Mesendoderm (in vitro differentiated cells): ENCODE measurements around the gene DNMT3A.
A peak's percentile ranks its signal among the peaks of the same experiment; 100 is the strongest.

Experiments used
- DNase-seq: peaks from one replicate; pipeline ENCODE4 v3.0.0; 2013
- H2AK5ac ChIP-seq: 2 replicates; pipeline ENCODE4 v1.6.1; 2013; ENCODE audit warnings: low read length, inconsistent platforms
- H2BK120ac ChIP-seq: 2 replicates; pipeline ENCODE4 v1.6.1; 2013; ENCODE audit warnings: low read depth, mild to moderate bottlenecking, low read length, moderate library complexity, mixed read lengths
- H2BK15ac ChIP-seq: replicated peaks from 2 replicates; pipeline ENCODE4 v1.6.1; 2013; ENCODE audit warnings: low read depth, mild to moderate bottlenecking, moderate library complexity
- H2BK5ac ChIP-seq: 2 replicates; pipeline ENCODE4 v1.6.1; 2013; ENCODE audit warnings: low read length, inconsistent platforms
- H3K18ac ChIP-seq: 2 replicates; pipeline ENCODE4 v1.6.1; 2013; ENCODE audit warnings: mild to moderate bottlenecking, low read length, mixed read lengths
- H3K23ac ChIP-seq: one replicate; pipeline ENCODE4 v1.6.1; 2013; ENCODE audit warnings: low read length
- H3K27ac ChIP-seq: 2 replicates; pipeline ENCODE4 v1.5.1; 2013; ENCODE audit warnings: low read depth, mild to moderate bottlenecking, inconsistent platforms, low read length, moderate library complexity
- H3K27me3 ChIP-seq: 2 replicates; pipeline ENCODE4 v1.6.1; 2013; ENCODE audit warnings: low read length, control low read depth, mild to moderate bottlenecking, inconsistent platforms; ENCODE audit not compliant: insufficient read depth, poor library complexity
- H3K36me3 ChIP-seq: 2 replicates; pipeline ENCODE4 v1.6.1; 2013; ENCODE audit warnings: low read length, inconsistent platforms; ENCODE audit not compliant: control insufficient read depth, insufficient read depth
- H3K4ac ChIP-seq: one replicate; pipeline ENCODE4 v1.6.1; 2013; ENCODE audit warnings: low read depth, mild to moderate bottlenecking, low read length, moderate library complexity
- H3K4me1 ChIP-seq: 2 replicates; pipeline ENCODE4 v1.6.1; 2013; ENCODE audit warnings: low read depth, low read length, inconsistent platforms; ENCODE audit not compliant: control insufficient read depth
- H3K4me2 ChIP-seq: 2 replicates; pipeline ENCODE4 v1.6.1; 2013; ENCODE audit warnings: low read length
- H3K4me3 ChIP-seq: 2 replicates; pipeline ENCODE4 v1.5.1; 2013; ENCODE audit warnings: mild to moderate bottlenecking, low read length
- H3K56ac ChIP-seq: one replicate; pipeline ENCODE4 v1.6.1; 2013; ENCODE audit warnings: low read length
- H3K79me1 ChIP-seq: 2 replicates; pipeline ENCODE4 v1.6.1; 2013; ENCODE audit warnings: low read length, inconsistent platforms
- H3K79me2 ChIP-seq: 2 replicates; pipeline ENCODE4 v1.6.1; 2013; ENCODE audit warnings: mild to moderate bottlenecking, low read length; ENCODE audit not compliant: control insufficient read depth, insufficient read depth
- H3K9ac ChIP-seq: 2 replicates; pipeline ENCODE4 v1.6.1; 2013; ENCODE audit warnings: low read length, inconsistent platforms
- H4K5ac ChIP-seq: one replicate; pipeline ENCODE4 v1.6.1; 2013; ENCODE audit warnings: low read length
- H4K8ac ChIP-seq: one replicate; pipeline ENCODE4 v1.6.1; 2013; ENCODE audit warnings: low read depth, mild to moderate bottlenecking, control low read depth, low read length, moderate library complexity
- WGBS: extraction: QIAGEN DNeasy Blood & Tissue Kit; methylation state at CpG from one replicate; pipeline ENCODE4 v1.1.7; 2013; ENCODE audit warnings: low lambda C conversion rate, missing lambda C conversion rate; ENCODE audit not compliant: insufficient coverage; ENCODE audit errors: extremely low coverage; 5-methylcytosine and 5-hydroxymethylcytosine counted together

DNMT3A gene

DNA sequence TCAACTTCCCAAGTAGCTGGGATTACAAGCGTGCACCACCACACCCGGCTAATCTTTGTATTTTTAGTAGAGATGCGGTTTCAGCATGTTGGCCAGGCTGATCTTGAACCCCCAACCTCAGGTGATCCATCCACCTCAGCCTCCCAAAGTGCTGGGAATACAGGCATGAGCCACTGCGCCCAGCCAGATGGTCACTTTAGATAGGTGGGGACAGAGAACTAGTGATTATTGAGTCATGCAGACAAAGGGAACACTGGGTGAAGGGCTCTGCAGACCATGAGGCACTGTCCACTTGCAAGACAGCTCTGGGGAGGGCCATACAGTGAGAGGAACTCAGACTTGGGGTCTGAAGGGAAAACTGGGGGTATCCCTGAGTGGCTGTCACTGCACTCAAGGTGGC lies 114.9 kb downstream of the DNMT3A start:
- WGBS: no CpG with 5 or more reads among the region's 4 CpGs

DNA sequence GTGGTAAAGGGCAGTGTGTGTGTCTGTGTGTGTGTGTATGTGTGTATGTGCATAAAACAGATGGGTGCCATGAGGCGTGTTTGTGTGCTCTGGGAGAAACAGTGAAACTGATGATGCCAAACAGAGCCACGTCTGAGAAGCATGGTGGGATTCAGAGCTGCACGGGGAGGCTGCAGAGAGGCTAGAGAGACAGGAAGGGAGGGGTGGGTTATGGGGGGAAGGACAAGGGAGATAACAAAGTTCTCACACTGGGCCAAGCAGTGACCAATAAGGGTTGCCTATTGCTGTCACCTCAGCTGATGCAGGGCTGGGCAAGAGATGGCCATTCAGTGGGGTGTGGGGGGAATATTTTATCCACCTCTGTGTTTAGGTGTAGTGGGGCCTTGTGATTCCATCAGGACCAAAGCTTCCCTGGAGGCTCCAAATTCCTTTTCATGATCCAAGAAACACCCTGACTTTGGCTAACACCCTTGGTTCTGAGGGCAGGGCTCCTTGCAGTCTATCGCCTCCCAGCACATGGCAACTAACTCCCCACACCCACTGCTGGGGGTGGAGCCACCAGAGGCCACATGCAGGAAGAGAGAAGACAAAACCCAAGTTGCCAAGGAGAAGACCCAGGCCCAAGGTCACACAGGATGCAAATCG lies 119.1 kb downstream of the DNMT3A start:
- no peak overlapping the region for H3K4ac ChIP-seq
- H3K36me3 ChIP-seq: no peaks in the 10 kb centered on the region
- no peaks in the 10 kb centered on the region for H3K4me1 ChIP-seq
- H3K79me1 ChIP-seq: no peaks in the 10 kb centered on the region
- H2BK120ac ChIP-seq: no peak overlapping the region
- H3K9ac ChIP-seq: no peak overlapping the region
- no peaks in the 10 kb centered on the region for H3K79me2 ChIP-seq
- H2BK5ac ChIP-seq: no peak overlapping the region
- no peak overlapping the region for H4K8ac ChIP-seq
- no peak overlapping the region for H3K56ac ChIP-seq
- no peak overlapping the region for H4K5ac ChIP-seq
- no CpG with 5 or more reads among the region's 5 CpGs for WGBS
- no peak overlapping the region for H3K27ac ChIP-seq
- no peak overlapping the region for H3K18ac ChIP-seq
- no peak overlapping the region for H2BK15ac ChIP-seq
- no peak overlapping the region for H2AK5ac ChIP-seq
- no peaks in the 10 kb centered on the region for H3K27me3 ChIP-seq
- DNase-seq: peak; percentile 69
- H3K4me2 ChIP-seq: no peak overlapping the region
- no peak overlapping the region for H3K4me3 ChIP-seq
- H3K23ac ChIP-seq: no peak overlapping the region

More for the DNA sequence above, 114.9 kb downstream of the DNMT3A start:
- Histone ChIP-seq H3K23ac (no peak overlapping the region), H3K79me1 (no peaks in the 10 kb centered on the region), H4K8ac (no peak overlapping the region), H3K79me2 (no peaks in the 10 kb centered on the region), H2BK5ac (no peak overlapping the region), H3K4me2 (no peak overlapping the region), H3K9ac (no peak overlapping the region), H2BK15ac (no peak overlapping the region), H3K27ac (no peak overlapping the region), H3K18ac (no peak overlapping the region), H3K27me3 (no peaks in the 10 kb centered on the region), H3K4me1 (peaks cover 5% of the 10 kb centered on the region), H4K5ac (no peak overlapping the region), H2BK120ac (no peak overlapping the region), H3K4ac (no peak overlapping the region), H2AK5ac (no peak overlapping the region), H3K56ac (no peak overlapping the region), H3K4me3 (no peak overlapping the region), H3K36me3 (no peaks in the 10 kb centered on the region)
- DNase-seq: no peak

DNA sequence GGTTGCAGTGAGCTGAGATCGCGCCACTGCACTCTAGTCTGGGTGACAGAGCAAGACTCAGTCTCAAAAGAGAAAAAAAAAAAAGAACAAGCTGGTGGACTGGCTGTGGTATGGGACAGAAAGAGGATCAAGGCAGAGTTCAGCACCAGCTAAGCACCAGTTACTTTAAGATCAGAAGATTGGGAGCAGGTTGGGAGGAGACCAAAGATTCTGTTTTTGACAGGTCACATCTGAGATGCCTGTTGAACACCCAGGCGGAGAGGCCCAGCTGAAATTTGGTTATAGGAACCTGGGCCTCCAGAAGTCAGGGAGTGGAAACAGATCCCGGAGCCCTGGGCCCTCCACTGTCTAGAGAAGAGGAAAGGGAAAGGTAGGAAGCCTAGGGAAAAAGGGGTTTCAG lies 120.1 kb downstream of the DNMT3A start:
- H3K18ac ChIP-seq: no peak overlapping the region
- H3K9ac ChIP-seq: no peak overlapping the region
- H3K79me1 ChIP-seq: no peaks in the 10 kb centered on the region

DNA sequence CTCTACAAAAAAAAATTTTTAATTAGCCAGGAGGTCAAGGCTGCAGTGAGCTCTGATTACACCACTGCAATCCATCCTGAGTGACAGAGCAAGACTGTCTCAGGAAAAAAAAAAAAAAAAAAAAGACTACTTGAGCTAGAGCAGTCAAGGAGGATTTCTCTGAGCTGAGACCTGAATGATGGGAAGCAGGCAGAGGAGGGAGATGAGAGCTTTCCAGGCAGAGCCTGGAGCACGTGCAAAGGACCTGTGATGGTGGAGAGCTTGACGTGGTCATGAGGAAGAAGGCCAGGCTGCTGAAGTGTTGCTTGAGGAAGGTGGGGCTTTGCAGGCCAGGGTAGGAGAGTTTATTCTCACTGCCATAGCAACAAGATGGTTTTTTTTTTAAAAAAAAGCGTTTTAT lies 121.4 kb downstream of the DNMT3A start:
- no peak for DNase-seq
- H3K4me3 ChIP-seq: no peak overlapping the region
- no peaks in the 10 kb centered on the region for H3K79me1 ChIP-seq
- H2BK5ac ChIP-seq: no peak overlapping the region
- no peaks in the 10 kb centered on the region for H3K27me3 ChIP-seq
- H2BK120ac ChIP-seq: no peak overlapping the region
- H3K36me3 ChIP-seq: no peaks in the 10 kb centered on the region
- WGBS: no CpG with 5 or more reads among the region's 3 CpGs
- H3K23ac ChIP-seq: no peak overlapping the region
- no peak overlapping the region for H3K4me2 ChIP-seq
- no peak overlapping the region for H3K18ac ChIP-seq
- no peak overlapping the region for H2AK5ac ChIP-seq
- H3K56ac ChIP-seq: no peak overlapping the region
- no peak overlapping the region for H4K8ac ChIP-seq
- no peak overlapping the region for H2BK15ac ChIP-seq
- H3K4me1 ChIP-seq: no peaks in the 10 kb centered on the region
- no peak overlapping the region for H3K9ac ChIP-seq
- H3K4ac ChIP-seq: no peak overlapping the region
- H4K5ac ChIP-seq: no peak overlapping the region
- no peaks in the 10 kb centered on the region for H3K79me2 ChIP-seq
- no peak overlapping the region for H3K27ac ChIP-seq

More for the DNA sequence above, 120.1 kb downstream of the DNMT3A start:
- Histone ChIP-seq H2BK15ac (no peak overlapping the region), H3K4me3 (no peak overlapping the region), H2AK5ac (no peak overlapping the region), H3K4me1 (no peaks in the 10 kb centered on the region), H4K8ac (no peak overlapping the region), H3K36me3 (no peaks in the 10 kb centered on the region), H2BK5ac (no peak overlapping the region), H2BK120ac (no peak overlapping the region), H3K4ac (no peak overlapping the region), H3K4me2 (no peak overlapping the region), H3K56ac (no peak overlapping the region), H3K27me3 (no peaks in the 10 kb centered on the region), H3K27ac (no peak overlapping the region), H3K79me2 (no peaks in the 10 kb centered on the region), H4K5ac (no peak overlapping the region), H3K23ac (no peak overlapping the region)
- WGBS: no CpG with 5 or more reads among the region's 4 CpGs
- no peak for DNase-seq

DNA sequence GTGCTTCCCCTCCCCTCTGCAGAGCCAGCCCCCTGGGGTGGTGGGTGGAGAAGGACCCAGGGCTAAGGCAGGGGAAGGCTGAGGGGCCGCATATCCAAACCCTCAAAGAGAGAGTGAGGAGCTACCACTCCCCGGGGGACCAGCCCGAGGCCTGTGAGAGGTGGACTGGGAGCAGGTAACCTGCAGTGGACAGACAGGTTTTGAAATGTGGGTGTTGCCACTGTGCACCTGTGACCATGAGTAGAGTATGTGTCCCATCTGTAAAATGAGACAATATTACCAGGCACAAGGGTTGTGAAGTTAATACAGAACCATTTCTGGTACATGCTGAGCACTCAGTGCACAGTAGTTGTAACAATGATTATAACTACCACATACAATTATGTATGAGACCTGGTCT lies 122.1 kb downstream of the DNMT3A start:
- H3K27me3 ChIP-seq: no peaks in the 10 kb centered on the region

DNA sequence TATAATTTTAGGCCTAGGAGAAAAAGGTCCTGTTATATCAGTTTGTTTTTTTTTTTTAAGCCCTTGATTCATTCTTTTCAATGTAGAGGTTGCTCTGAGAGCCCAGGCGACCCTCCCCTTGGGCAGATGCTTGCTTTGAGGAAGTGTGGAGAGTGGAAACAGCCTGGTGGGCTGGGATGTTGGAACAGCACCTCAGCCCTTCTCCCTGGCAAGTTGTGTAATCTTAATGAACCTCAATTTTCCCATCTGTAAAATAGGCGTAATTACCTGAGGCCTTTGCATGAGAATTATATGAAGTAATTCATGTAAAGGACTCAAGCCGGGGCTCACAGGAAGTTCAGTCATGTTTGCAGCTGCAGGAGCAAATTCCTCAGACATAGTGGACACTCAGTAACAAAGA lies 123.6 kb downstream of the DNMT3A start:
- Histone ChIP-seq H4K8ac (no peak overlapping the region), H3K27me3 (no peaks in the 10 kb centered on the region), H3K9ac (no peak overlapping the region), H3K18ac (no peak overlapping the region), H2AK5ac (no peak overlapping the region), H2BK15ac (no peak overlapping the region), H2BK120ac (no peak overlapping the region), H3K27ac (no peak overlapping the region), H4K5ac (no peak overlapping the region), H2BK5ac (no peak overlapping the region), H3K4ac (no peak overlapping the region), H3K4me2 (no peak overlapping the region), H3K4me1 (no peaks in the 10 kb centered on the region), H3K56ac (no peak overlapping the region), H3K36me3 (no peaks in the 10 kb centered on the region), H3K79me2 (no peaks in the 10 kb centered on the region), H3K23ac (no peak overlapping the region), H3K4me3 (no peak overlapping the region), H3K79me1 (no peaks in the 10 kb centered on the region)
- DNase-seq: no peak
- no CpG with 5 or more reads among the region's 3 CpGs for WGBS

More for the DNA sequence above, 122.1 kb downstream of the DNMT3A start:
- Histone ChIP-seq H3K4me3 (no peak overlapping the region), H2BK120ac (no peak overlapping the region), H2BK5ac (no peak overlapping the region), H4K8ac (no peak overlapping the region), H3K4me2 (no peak overlapping the region), H3K56ac (no peak overlapping the region), H3K79me2 (no peaks in the 10 kb centered on the region), H3K4ac (no peak overlapping the region), H3K9ac (no peak overlapping the region), H3K18ac (no peak overlapping the region), H3K4me1 (no peaks in the 10 kb centered on the region), H4K5ac (no peak overlapping the region), H2BK15ac (no peak overlapping the region), H3K23ac (no peak overlapping the region), H3K36me3 (no peaks in the 10 kb centered on the region), H3K79me1 (no peaks in the 10 kb centered on the region), H2AK5ac (no peak overlapping the region), H3K27ac (no peak overlapping the region)
- WGBS: no CpG with 5 or more reads among the region's 3 CpGs
- no peak for DNase-seq
